GM12872 (cell line): ENCODE data around the gene SCAF1.

ENCODE experiments used
- CTCF ChIP-seq: IDR thresholded peaks from 3 replicates; pipeline ENCODE4 v1.5.1; 2011; ENCODE audit warnings: low read depth, mild to moderate bottlenecking, low read length, moderate library complexity; ENCODE audit not compliant: insufficient read depth

SCAF1 gene

GRCh38 chr19:49605605-49606004 lies 36.4 kb upstream of the SCAF1 start:
- TF ChIP-seq CTCF = no peak

- TF ChIP-seq CTCF = no peak
These were observed 32.4 kb upstream of the SCAF1 start for GRCh38 chr19:49609499-49610092.

- no peak for TF ChIP-seq CTCF
These were observed 28.6 kb upstream of the SCAF1 start for GRCh38 chr19:49613374-49613773.

- TF ChIP-seq CTCF = no peak
These were observed 27.7 kb upstream of the SCAF1 start for GRCh38 chr19:49614096-49614833.

GRCh38 chr19:49615861-49616260 lies 26.1 kb upstream of the SCAF1 start:
- no peak for TF ChIP-seq CTCF

- TF ChIP-seq CTCF = no peak
These were observed 25.5 kb upstream of the SCAF1 start for GRCh38 chr19:49616532-49616931.

GRCh38 chr19:49616945-49617344 lies 25.1 kb upstream of the SCAF1 start:
- no peak for TF ChIP-seq CTCF
